GM10248 (cell line): ENCODE results near the gene DAD1.
"Not testable (repeated sequence)": the region's sequence is repeated elsewhere in the genome, so short reads cannot be mapped to it uniquely, and the experiment has no call there.

Experiments
- CTCF ChIA-PET: fragments of 300-600 bp; sonication (Branson Sonifier 250); formaldehyde crosslinking; extraction: SDS; loops from one replicate; lab custom pipeline; 2021; ENCODE audit warnings: antibody characterized with exemption; lab: Yijun Ruan, JAX
- POLR2A ChIA-PET: fragments of 350-650 bp; sonication (Branson Sonifier 250); formaldehyde crosslinking; extraction: SDS; loops from one replicate; lab custom pipeline; 2020; ENCODE audit warnings: antibody characterized with exemption; lab: Yijun Ruan, JAX
- DNase-seq: peaks from one replicate; pipeline ENCODE4 v3.0.0; 2012; ENCODE audit errors: extremely low spot score
- TF ChIP-seq, protein P1 (sequence below): IDR thresholded peaks from 2 replicates; pipeline ENCODE4 v1.5.1; 2012; ENCODE audit warnings: mild to moderate bottlenecking, low read depth; ENCODE audit errors: extremely low read depth, missing control alignments, control extremely low read depth

DAD1 gene

GRCh38 chr14:22589096-22589839, at the start of gene DAD1:
Gene DAD1, minus strand, starts transcription at chr14:22589224. Its CDS starts 67 bp downstream, at chr14:22589157.
- DNase-seq: peak; percentile 98
- CTCF ChIA-PET: interaction anchor here (0.6 to 16.3 kb wide), 27 partner anchors 10 to 304 kb away, joined by 3 to 191 read pairs (median 4); partner anchors contain the start of genes ABHD4, OR6J1 and OXA1L
- POLR2A ChIA-PET: interaction anchor here (0.6 to 1.8 kb wide), 9 partner anchors 9 to 445 kb away, joined by 3 to 17 read pairs (median 3); partner anchors contain the start of gene ABHD4
- TF ChIP-seq, protein P1, sequence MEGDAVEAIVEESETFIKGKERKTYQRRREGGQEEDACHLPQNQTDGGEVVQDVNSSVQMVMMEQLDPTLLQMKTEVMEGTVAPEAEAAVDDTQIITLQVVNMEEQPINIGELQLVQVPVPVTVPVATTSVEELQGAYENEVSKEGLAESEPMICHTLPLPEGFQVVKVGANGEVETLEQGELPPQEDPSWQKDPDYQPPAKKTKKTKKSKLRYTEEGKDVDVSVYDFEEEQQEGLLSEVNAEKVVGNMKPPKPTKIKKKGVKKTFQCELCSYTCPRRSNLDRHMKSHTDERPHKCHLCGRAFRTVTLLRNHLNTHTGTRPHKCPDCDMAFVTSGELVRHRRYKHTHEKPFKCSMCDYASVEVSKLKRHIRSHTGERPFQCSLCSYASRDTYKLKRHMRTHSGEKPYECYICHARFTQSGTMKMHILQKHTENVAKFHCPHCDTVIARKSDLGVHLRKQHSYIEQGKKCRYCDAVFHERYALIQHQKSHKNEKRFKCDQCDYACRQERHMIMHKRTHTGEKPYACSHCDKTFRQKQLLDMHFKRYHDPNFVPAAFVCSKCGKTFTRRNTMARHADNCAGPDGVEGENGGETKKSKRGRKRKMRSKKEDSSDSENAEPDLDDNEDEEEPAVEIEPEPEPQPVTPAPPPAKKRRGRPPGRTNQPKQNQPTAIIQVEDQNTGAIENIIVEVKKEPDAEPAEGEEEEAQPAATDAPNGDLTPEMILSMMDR: no peak

GRCh38 chr14:22635980-22636379, 47.0 kb upstream of the DAD1 start:
- DNase-seq, POLR2A ChIA-PET, CTCF ChIA-PET: not testable (repeated sequence)

DNA sequence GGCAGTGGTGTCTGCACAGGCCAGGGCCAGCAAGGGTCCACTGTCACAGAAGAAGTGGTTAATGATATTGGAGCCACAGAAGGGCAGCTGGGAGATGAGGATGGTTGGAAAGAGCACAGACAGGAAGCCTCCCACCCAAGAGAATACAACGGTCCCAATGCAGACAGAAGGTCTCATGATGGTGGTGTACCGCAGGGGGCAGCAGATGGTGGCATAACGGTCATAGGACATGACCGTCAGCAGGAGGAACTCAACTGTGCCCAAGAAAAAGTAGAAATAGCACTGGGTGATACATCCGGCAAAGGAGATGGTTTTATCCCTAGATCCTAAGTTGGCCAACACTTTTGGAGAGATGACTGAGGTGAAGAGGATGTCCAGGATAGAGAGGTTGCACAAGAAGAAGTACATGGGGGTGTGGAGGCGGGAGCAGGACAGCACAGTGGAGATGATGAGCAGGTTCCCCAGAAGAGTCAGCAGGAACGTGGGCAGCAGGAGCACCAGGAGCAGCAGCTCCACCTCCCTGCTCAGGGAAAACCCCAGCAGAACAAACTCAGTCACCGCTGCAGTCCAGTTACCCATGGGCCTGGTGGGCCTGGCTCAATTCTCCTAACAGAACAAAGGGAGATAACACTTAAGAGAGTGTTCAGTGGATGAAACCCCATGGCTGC, 45.3 kb upstream of the DAD1 start:
- DNase-seq: no peak
- ChIA-PET POLR2A (no interaction called here), CTCF (interaction anchor here (0.8 kb wide), 1 partner anchor 14 kb away, joined by 3 read pairs; no protein-coding TSS in a partner anchor)
- TF ChIP-seq, protein P1: no peak

GRCh38 chr14:22630486-22630885, 41.5 kb upstream of the DAD1 start:
- DNase-seq: no peak
- ChIA-PET POLR2A (no interaction called here), CTCF (interaction anchor here (1.2 kb wide), 1 partner anchor 23 kb away, joined by 6 read pairs; no protein-coding TSS in a partner anchor)
- TF ChIP-seq, protein P1: no peak

DNA sequence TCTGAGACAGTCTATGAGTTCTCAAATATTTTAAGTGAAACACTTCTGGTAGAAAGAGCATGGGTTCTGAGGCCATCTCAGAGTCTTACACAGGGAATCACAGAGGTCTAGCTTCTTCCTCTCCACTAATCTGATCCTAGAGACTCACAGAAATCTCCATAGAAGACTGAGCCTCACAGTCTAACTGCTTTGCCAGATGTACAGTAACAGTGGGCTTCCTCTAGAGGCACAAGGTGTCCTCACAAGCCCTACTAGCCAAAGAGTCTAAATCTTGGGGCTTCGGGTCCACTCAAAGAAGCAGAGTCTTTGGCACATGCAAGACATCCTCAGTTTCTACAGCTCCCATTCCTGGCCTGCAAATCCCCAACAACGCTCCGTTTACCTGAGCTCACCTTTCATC, 41.0 kb upstream of the DAD1 start:
- ChIA-PET CTCF (interaction anchor here (1.2 kb wide), 1 partner anchor 23 kb away, joined by 6 read pairs; no protein-coding TSS in a partner anchor), POLR2A (no interaction called here)
- TF ChIP-seq, protein P1: no peak
- DNase-seq: no peak

DNA sequence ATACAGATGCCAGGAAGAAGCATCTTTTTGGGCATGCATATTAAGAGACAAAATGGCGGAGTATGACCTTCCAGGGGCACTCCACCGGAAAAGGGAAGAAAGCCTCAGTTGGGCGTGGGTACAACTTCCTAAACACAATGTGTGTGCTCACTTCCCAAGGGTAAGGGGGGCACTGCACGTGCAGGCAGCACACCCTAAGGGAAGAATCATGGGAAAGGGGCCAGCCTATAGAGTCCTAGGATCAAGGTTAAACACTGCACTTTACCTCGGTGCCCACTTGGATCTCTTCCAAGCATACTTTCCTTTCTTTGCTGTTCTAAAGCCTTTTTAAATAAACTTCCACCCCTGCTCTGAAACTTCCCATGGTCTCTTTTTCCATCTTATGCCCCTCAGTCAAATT, 40.3 kb upstream of the DAD1 start:
- POLR2A ChIA-PET: no interaction called here
- CTCF ChIA-PET: interaction anchor here (1.1 to 1.2 kb wide), 2 partner anchors 24 kb away, joined by 3 to 6 read pairs; no protein-coding TSS in a partner anchor
- no peak for DNase-seq
- TF ChIP-seq, protein P1: no peak
